GM10847 (cell line): Measurements from ENCODE around the gene MDP1.

Experiments used
- POLR2A ChIP-seq: IDR thresholded peaks from 2 replicates; pipeline ENCODE4 v1.6.1; 2011; ENCODE audit not compliant: insufficient read length; ENCODE audit errors: extremely low read depth

Gene MDP1

DNA sequence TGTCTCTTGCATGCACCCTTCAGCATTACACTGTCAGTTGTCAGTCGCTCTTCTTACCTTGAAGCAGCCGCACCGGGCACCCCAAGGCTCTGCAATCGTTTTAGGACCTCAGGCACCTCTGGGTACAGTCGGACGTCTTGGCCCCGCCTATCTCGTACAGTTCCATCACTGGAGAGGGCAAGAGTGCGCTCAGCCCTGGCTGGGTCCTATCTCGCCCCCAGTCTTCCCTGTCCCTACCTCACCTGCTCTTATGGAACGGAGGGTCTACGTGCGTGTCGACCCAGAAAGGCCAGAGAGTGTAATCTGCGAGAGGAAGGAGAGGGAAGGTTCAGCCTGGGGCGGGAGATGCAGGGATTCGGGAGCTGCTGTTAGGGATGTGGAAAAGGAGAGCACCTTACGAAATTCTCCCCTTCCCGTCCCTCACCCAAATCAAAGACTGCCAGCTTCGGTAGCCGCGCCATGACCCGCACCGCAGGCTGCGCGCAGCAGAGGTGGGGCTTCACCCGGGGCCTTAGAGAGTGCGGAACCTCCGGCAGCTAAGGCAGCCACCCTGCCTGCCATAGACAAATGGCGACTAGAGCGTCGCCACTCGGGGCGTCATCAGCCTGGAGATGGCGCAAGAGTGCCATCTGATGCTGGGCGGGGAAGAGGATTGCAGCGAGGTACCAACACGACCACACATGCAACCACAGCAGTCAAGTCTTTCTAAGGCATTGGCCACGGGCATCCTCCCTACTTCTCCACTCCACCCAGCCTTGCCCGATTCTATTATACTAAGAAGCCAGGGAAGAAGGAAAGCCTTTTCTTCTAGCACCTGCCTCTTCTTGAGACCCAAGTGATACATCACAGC is at the start of gene MDP1:
MDP1 (minus strand) TSS at position 572 of the 850 bp plus-strand sequence; CDS start at position 461, 111 bp downstream.
- TF ChIP-seq POLR2A, result peak; percentile 79

- TF ChIP-seq POLR2A, result no peak
These were observed 48.4 kb upstream of the MDP1 start for GRCh38 chr14:24264298-24264697.

DNA sequence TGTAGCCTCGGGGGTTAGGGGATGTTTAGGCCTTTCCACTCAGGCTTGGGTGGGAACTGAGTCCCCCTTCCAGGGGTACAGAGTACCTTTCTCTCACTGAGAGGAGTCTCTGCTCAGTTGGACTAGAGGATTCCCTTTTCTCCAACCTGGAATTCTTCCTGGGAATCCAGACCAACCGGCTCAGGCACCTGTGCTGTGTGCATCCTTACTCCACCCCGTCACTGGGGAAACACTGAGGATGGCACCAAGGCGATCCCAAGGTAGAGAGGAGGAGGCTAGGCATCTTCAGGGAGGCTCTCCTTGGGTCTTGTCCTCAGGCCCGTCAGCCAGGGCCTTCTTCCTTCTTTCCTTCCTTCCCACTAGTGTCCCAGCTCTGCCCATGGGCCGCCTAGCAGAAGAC is 48.0 kb upstream of the MDP1 start:
- no peak for TF ChIP-seq POLR2A

GRCh38 chr14:24262821-24263733 is 47.2 kb upstream of the MDP1 start, which contains the start of gene TGM1:
TGM1 (minus strand) TSS chr14:24263177; CDS start chr14:24262352, 825 bp downstream.
- no peak for TF ChIP-seq POLR2A

- no peak for TF ChIP-seq POLR2A
These were observed 46.1 kb upstream of the MDP1 start for GRCh38 chr14:24261969-24262327.

- no peak for TF ChIP-seq POLR2A
These were observed 45.5 kb upstream of the MDP1 start for GRCh38 chr14:24261256-24261968.

- no peak for TF ChIP-seq POLR2A
These were observed 44.9 kb upstream of the MDP1 start for GRCh38 chr14:24260780-24261157.

DNA sequence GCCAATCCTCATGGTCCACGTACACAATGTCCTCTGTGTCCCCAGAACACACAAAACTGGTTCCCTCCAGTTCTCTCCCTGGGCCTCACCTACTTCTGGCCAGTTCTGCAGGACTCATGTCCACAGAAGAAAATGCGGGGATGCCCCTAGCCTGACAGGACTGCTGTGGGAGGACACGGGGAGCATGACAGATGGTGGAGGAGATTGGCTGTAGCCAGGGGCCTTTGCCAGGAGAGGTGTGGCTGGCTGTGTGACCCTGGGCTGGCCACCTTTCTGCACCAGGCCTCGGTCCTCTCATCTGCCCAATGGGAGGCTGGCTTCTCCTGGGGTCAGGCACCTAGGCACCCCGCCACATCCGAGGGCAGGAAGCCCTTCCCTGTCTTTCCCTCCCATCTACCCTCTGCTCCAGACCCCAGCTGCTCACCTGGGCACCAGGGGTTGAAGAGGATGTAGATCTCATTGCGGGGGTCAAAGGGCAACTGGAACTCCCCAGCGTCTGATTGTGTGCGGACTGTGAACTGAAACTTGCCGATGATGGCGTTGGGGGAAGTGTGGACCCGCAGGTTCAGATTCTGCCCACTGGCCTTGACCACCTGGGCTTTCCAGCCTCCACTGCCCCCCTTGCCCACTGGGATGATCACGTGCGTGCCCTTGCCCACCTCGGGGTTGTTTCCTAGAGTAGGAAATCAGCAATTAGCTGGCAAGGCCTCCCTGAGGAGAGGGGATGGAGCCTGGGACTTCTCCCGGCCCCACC is 44.3 kb upstream of the MDP1 start:
- TF ChIP-seq POLR2A, result no peak

DNA sequence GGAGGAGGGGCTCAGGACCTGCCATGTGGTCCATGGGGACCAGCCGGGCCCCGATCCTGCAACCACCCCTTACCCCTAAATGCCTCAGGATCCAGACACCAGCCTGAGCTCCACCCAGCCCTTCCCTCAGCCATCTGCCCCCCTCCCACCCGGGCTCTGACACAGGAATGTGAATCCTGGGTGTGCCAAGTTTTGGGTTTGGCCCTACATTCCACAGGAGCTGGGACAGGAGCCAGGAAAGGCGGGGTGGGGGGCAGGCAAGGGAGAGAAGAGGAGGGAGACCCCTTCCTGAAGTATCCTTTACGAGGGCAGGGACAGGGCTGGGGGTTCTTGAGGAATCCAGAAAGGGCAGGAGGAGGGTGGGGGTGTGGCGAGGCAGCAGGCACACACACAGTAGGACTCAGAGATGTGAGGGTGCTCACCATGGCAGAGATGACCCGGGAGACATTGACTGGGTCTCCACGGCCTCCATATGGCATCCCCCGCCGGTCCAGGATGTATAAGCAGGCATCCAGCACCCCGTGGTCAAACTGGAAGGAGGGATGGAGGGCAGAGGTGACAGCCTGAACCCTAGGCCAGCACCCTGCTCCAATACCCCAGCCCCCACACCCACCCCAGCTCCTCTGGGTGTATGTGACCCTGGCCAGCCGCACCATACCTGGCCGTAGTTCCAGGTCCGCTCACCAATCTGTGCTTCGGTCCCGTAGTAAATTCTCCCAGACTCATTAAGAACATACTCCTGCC is 43.6 kb upstream of the MDP1 start:
- no peak for TF ChIP-seq POLR2A

GRCh38 chr14:24258548-24259265 is 42.8 kb upstream of the MDP1 start:
- TF ChIP-seq POLR2A, result no peak

GRCh38 chr14:24258119-24258518 is 42.3 kb upstream of the MDP1 start:
- TF ChIP-seq POLR2A, result no peak

GRCh38 chr14:24256960-24257359 is 41.1 kb upstream of the MDP1 start:
- TF ChIP-seq POLR2A, result no peak

DNA sequence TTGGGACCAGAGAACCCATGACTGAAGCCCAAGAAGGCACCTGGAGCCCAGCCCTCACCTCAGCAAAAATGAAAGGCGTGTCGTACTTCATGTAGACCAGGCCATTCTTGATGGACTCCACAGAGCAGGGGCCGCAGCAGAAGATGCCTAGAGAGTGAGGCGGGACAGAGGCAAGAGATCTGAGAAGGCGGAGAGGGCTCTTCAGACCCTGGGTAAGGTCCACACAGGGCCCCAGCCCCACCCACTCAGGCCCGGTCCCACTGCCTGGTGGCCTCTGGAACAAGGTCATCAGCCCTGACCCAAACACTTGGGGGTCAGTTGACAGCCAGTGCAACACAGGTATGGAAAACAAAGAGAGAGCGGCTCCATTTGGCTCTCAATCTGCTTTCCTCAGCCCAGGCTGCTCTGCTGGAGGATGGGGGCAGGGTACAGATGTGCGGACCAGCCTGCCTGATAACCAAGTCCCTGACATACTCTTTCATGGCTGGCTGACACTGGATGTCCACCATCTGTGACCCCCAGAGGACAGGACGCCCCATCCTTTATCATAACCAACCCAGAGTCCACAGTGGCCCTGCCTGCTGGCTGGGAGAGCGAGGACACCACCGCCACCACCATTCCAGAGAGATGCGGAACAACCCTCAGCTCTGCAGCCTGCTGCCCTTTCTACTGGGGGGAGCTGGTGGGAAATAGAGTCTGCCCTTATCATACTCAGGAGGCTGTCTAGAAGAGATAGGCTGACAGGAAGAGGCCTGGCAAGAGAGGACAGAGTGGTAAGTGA is 40.3 kb upstream of the MDP1 start:
- no peak for TF ChIP-seq POLR2A

- TF ChIP-seq POLR2A, result no peak
These were observed 39.6 kb upstream of the MDP1 start for GRCh38 chr14:24255438-24255837.
